CD4-positive, alpha-beta T cell (primary cell): ENCODE data around the gene RPL22. TPM values are rescaled to one million over a fixed set of nuclear protein-coding genes. Genes with fewer than 3 reads are reported as not detected.

Experiments
- ATAC-seq: fragments of 200-7000 bp; cut with Tn5 transposase; one replicate; pipeline ENCODE4 v1.10.0; 2022; ENCODE audit warnings: mild to moderate bottlenecking; ENCODE audit not compliant: poor library complexity
- CTCF ChIA-PET: fragments of 350-600 bp; sonication (Branson Sonifier 250); formaldehyde crosslinking; loops from one replicate; lab custom pipeline; 2021; ENCODE audit warnings: antibody characterized with exemption, inconsistent platforms; lab: Charles Lee
- POLR2A ChIA-PET: fragments of 350-600 bp; sonication (Branson Sonifier 250); formaldehyde crosslinking; loops from one replicate; lab custom pipeline; 2021; ENCODE audit warnings: antibody characterized with exemption, inconsistent platforms; lab: Charles Lee
- DNase-seq, 14 experiments: peaks; one replicate each; pipeline ENCODE4 v3.0.0-alpha.2; 2013 to 2020; ENCODE audit warnings: mixed read lengths in 2 of 14
- H3K27ac ChIP-seq, 2 donors: one replicate each; pipeline versions ENCODE4 v1.5.1 to v1.7.0; 2013; ENCODE audit warnings: low read length in 2 of 2, low read depth in 1 of 2, mild to moderate bottlenecking in 1 of 2
- H3K27me3 ChIP-seq, 2 experiments: 1 replicate in 1 of 2; 2 replicates in 1 of 2; pipeline versions ENCODE4 v1.6.1 to v1.7.0; 2013; ENCODE audit warnings: low read length in 2 of 2, control low read depth in 1 of 2, mild to moderate bottlenecking in 1 of 2, moderate library complexity in 1 of 2; ENCODE audit not compliant: insufficient read depth in 2 of 2, control insufficient read depth in 1 of 2
- H3K36me3 ChIP-seq: one replicate; pipeline ENCODE4 v1.6.1; 2013; ENCODE audit warnings: low read length, control low read depth; ENCODE audit not compliant: insufficient read depth
- H3K4me1 ChIP-seq: one replicate; pipeline ENCODE4 v1.6.1; 2013; ENCODE audit warnings: low read length, control low read depth; ENCODE audit not compliant: insufficient read depth
- H3K4me3 ChIP-seq: one replicate; pipeline ENCODE4 v1.5.1; 2013; ENCODE audit warnings: mild to moderate bottlenecking, low read length, moderate library complexity
- H3K9me3 ChIP-seq, 2 experiments: 1 replicate in 1 of 2; 2 replicates in 1 of 2; pipeline versions ENCODE4 v1.6.1 to v1.7.0; 2013; ENCODE audit warnings: low read length in 2 of 2, mild to moderate bottlenecking in 2 of 2, control low read depth in 1 of 2, moderate library complexity in 1 of 2; ENCODE audit not compliant: control insufficient read depth in 1 of 2, insufficient read depth in 1 of 2
- H3K27ac Mint-ChIP-seq: one replicate; pipeline ENCODE4 v1.8.0; 2020; ENCODE audit warnings: mixed read lengths
- H3K27me3 Mint-ChIP-seq: one replicate; pipeline ENCODE4 v1.8.0; 2021; ENCODE audit warnings: mixed read lengths
- H3K36me3 Mint-ChIP-seq: one replicate; pipeline ENCODE4 v1.8.0; 2021; ENCODE audit warnings: low read depth, mixed read lengths
- H3K4me1 Mint-ChIP-seq: one replicate; pipeline ENCODE4 v1.8.0; 2021; ENCODE audit warnings: low read depth, mixed read lengths
- H3K4me3 Mint-ChIP-seq: one replicate; pipeline ENCODE4 v1.8.0; 2020; ENCODE audit warnings: mild to moderate bottlenecking, mixed read lengths
- H3K9me3 Mint-ChIP-seq: one replicate; pipeline ENCODE4 v1.8.0; 2020; ENCODE audit warnings: mixed read lengths
- intact Hi-C, 2 experiments: fragments of 100-400 bp; cut with DNase I in 1 of 2; cut with micrococcal nuclease in 1 of 2; formaldehyde crosslinking; loops; one replicate each; pipeline versions ENCODE4 v1.15.1 to v1.9.0; 2023 to 2025; cut with DNase I, micrococcal nuclease
- total RNA-seq, 174 experiments: library from RNA in 2 of 174; stranded (reverse) in 2 of 174; gene quantifications; one replicate each; pipeline ENCODE4 v1.2.3 and lab custom pipeline; 2021 to 2026
- TF ChIP-seq, protein P1 (sequence below): fragments of 200-600 bp; IDR thresholded peaks from one replicate; pipeline ENCODE4 v1.8.0; 2022; ENCODE audit warnings: antibody characterized with exemption, mild to moderate bottlenecking

The RPL22 gene
- total RNA-seq, 2 experiments from 2014 or later = 620 to 652 TPM

DNA sequence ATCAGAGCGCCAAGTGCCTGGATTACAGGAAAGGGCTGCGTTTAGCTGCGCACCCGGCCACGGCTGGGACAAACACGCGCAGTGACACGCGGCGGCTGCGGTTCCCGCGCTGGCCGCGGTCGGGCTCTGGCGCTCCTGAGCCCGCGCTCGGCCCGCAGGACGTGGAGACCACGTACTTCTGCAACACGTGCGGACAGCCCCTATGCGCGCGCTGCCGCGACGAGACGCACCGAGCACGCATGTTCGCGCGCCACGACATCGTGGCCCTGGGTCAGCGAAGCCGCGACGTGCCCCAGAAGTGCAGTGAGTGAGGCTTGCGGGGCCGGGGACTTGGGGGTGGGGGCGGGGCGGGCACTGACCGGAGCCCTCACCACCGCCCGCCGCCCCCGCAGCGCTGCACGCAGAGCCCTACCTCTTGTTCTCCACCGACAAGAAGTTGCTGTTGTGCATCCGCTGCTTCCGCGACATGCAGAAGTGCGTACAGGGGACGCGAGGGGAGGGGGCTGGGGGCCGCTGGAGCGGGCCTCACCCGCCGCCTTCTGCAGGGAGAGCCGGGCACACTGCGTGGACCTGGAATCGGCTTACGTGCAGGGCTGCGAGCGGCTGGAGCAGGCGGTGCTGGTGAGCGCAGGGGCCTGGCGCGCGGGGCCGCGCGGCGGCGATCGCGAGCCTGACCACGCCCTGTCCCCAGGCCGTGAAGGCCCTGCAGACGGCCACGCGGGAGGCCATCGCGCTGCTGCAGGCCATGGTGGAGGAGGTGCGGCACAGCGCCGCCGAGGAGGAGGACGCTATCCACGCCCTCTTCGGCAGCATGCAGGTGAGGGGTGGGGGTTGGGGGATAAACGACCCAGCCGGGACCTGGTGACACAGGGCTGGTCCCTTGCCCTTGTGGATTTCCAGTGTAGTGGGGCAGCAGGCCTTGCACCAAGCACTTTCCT is 9.6 kb upstream of the RPL22 start:
- Mint-ChIP-seq H3K36me3 (no peaks in the 10 kb centered on the region), H3K4me1 (peaks cover 13% of the 10 kb centered on the region), H3K27ac (no peak overlapping the region), H3K27me3 (peaks cover 27% of the 10 kb centered on the region), H3K4me3 (peak overlapping the region; percentile 67), H3K9me3 (no peaks in the 10 kb centered on the region)
- H3K9me3 ChIP-seq = no peaks in the 10 kb centered on the region
- TF ChIP-seq, protein P1, sequence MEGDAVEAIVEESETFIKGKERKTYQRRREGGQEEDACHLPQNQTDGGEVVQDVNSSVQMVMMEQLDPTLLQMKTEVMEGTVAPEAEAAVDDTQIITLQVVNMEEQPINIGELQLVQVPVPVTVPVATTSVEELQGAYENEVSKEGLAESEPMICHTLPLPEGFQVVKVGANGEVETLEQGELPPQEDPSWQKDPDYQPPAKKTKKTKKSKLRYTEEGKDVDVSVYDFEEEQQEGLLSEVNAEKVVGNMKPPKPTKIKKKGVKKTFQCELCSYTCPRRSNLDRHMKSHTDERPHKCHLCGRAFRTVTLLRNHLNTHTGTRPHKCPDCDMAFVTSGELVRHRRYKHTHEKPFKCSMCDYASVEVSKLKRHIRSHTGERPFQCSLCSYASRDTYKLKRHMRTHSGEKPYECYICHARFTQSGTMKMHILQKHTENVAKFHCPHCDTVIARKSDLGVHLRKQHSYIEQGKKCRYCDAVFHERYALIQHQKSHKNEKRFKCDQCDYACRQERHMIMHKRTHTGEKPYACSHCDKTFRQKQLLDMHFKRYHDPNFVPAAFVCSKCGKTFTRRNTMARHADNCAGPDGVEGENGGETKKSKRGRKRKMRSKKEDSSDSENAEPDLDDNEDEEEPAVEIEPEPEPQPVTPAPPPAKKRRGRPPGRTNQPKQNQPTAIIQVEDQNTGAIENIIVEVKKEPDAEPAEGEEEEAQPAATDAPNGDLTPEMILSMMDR = peak; percentile 37
- intact Hi-C loops = loop anchor here in 1 of 2 experiments (10.0 kb wide), 2 partner anchors 184 to 496 kb away; partner anchors contain the start of gene DNAJC11
- H3K27ac ChIP-seq = no peak overlapping the region
- POLR2A ChIA-PET = interaction anchor here (0.6 to 1.1 kb wide), 2 partner anchors 9 to 314 kb away, joined by 3 read pairs; partner anchors contain the start of gene RPL22
- ATAC-seq (peak; percentile 16), DNase-seq (peak in 4 of 14 experiments; percentile 20 to 65 (median 40))
- H3K36me3 ChIP-seq = no peaks in the 10 kb centered on the region
- H3K4me3 ChIP-seq = peak overlapping the region; percentile 34
- peaks cover 41% of the 10 kb centered on the region for H3K4me1 ChIP-seq
- CTCF ChIA-PET = interaction anchor here (1.3 kb wide), 1 partner anchor 10 kb away, joined by 4 read pairs; the partner anchor contains the start of gene RPL22
- peaks cover 13 to 37% of the 10 kb centered on the region in 2 experiments for H3K27me3 ChIP-seq

DNA sequence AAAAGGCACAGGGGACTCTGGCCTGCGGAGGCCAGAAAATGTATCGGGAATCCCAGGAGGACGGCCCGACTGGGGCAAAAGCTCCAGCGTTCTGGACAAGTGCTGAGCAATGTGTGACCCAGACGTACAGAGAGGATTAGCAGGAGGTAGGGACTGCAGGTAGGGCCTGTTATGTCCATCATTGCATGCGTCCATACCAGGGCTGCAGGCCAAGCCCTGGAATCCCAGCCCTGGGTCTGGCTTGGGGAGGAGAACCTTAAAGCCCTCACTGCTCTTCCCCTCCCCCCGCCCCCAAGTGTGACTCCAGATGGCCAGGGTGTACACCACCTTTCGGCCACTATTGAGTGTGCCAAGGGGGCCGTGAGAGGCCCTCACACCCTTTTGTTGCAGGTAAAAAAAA is 8.5 kb upstream of the RPL22 start:
- Histone ChIP-seq H3K27ac (no peak overlapping the region), H3K4me1 (peaks cover 41% of the 10 kb centered on the region), H3K36me3 (no peaks in the 10 kb centered on the region), H3K4me3 (no peak overlapping the region), H3K9me3 (no peaks in the 10 kb centered on the region), H3K27me3 (peaks cover 13 to 37% of the 10 kb centered on the region in 2 experiments)
- Mint-ChIP-seq H3K4me3 (peak overlapping the region; percentile 25), H3K27me3 (peaks cover 20% of the 10 kb centered on the region), H3K36me3 (no peaks in the 10 kb centered on the region), H3K4me1 (peaks cover 13% of the 10 kb centered on the region), H3K9me3 (no peaks in the 10 kb centered on the region), H3K27ac (no peak overlapping the region)
- no peak for DNase-seq
- ChIA-PET POLR2A (interaction anchor here (0.6 kb wide), 1 partner anchor 315 kb away, joined by 3 read pairs; no protein-coding TSS in a partner anchor), CTCF (interaction anchor here (1.3 kb wide), 1 partner anchor 9 kb away, joined by 4 read pairs; the partner anchor contains the start of gene RPL22)
- TF ChIP-seq, protein P1 = no peak
- ATAC-seq = no peak
- intact Hi-C loops = loop anchor here in 1 of 2 experiments (10.0 kb wide), 2 partner anchors 183 to 497 kb away; partner anchors contain the start of gene DNAJC11

GRCh38 chr1:6207075-6207885 is 7.9 kb upstream of the RPL22 start:
- Histone ChIP-seq H3K36me3 (no peaks in the 10 kb centered on the region), H3K27me3 (peaks cover 13 to 37% of the 10 kb centered on the region in 2 experiments), H3K27ac (no peak overlapping the region), H3K4me1 (peaks cover 41% of the 10 kb centered on the region), H3K4me3 (no peak overlapping the region), H3K9me3 (no peaks in the 10 kb centered on the region)
- CTCF ChIA-PET = no interaction called here
- peaks cover 13% of the 10 kb centered on the region for H3K4me1 Mint-ChIP-seq
- ATAC-seq (no peak), DNase-seq (no peak)
- no peaks in the 10 kb centered on the region for H3K36me3 Mint-ChIP-seq
- peaks cover 15% of the 10 kb centered on the region for H3K27me3 Mint-ChIP-seq
- intact Hi-C loops = loop anchor here in 1 of 2 experiments (10.0 kb wide), 2 partner anchors 182 to 498 kb away; partner anchors contain the start of gene DNAJC11
- peak overlapping the region; percentile 62 for H3K4me3 Mint-ChIP-seq
- H3K9me3 Mint-ChIP-seq = no peaks in the 10 kb centered on the region
- no peak overlapping the region for H3K27ac Mint-ChIP-seq
- POLR2A ChIA-PET = interaction anchor here (1.8 kb wide), 1 partner anchor 29 kb away, joined by 5 read pairs; the partner anchor contains the start of gene ICMT
- TF ChIP-seq, protein P1 = no peak
